ENCODE data around the gene DNAJC4. TPM values are rescaled to one million over a fixed set of nuclear protein-coding genes. Genes with fewer than 3 reads are reported as not detected.

The DNAJC4 gene
- total and polyA plus RNA-seq, 9 of the 15 experiments (the other 6 are each of a cell fraction or from before 2014, with no cell fraction given), result 4.0 to 32.6 (median 19.9) TPM

- TF ChIP-seq GTF2E2 (tag; IDR thresholded peaks at IDR 0.05), result peak; percentile 87
- no peak for TF ChIP-seq ZFP30 (CRISPR knock-in tag; IDR thresholded peaks at IDR 0.05; ENCODE audit: borderline replicate concordance)
- peak; percentile 55 to 64; a peak in 3 of 4 replicates for TF ChIP-seq TEAD1 (CRISPR knock-in tag; IDR thresholded peaks at IDR 0.05)
- no peak for TF ChIP-seq TSHZ1 (CRISPR knock-in tag; IDR thresholded peaks at IDR 0.05)
- 0 out of 2 replicates have a peak, but pooled peaks have one; percentile 31 for TF ChIP-seq CREB3 (tag; conservative IDR thresholded peaks at IDR 0.05; ENCODE audit: low read depth)
- TF ChIP-seq ZFP1 (CRISPR knock-in tag; IDR thresholded peaks at IDR 0.05), result 0 out of 2 replicates have a peak, but pooled peaks have one; percentile 29
- no peak for TF ChIP-seq NELFE (IDR thresholded peaks at IDR 0.05; ENCODE audit: insufficient read depth, insufficient read length)
- TF ChIP-seq NONO (IDR thresholded peaks at IDR 0.05; ENCODE audit: low read depth in 2 of 2, low read length in 1 of 2), result peak; percentile 66 to 95; a peak in 3 of 4 replicates
- no peak for TF ChIP-seq DLX4 (CRISPR knock-in tag; IDR thresholded peaks at IDR 0.05)
- TF ChIP-seq CBFA2T3 (IDR thresholded peaks at IDR 0.05), result no peak
- peak; percentile 17; the same call in 1 of the 2 replicates for TF ChIP-seq PHF21A (IDR thresholded peaks at IDR 0.05; ENCODE audit: borderline replicate concordance, low read depth)
- no peak for TF ChIP-seq ZNF408 (CRISPR knock-in tag; IDR thresholded peaks at IDR 0.05; ENCODE audit: low read depth)
- peak; percentile 79; the same call in 1 of the 2 replicates for TF ChIP-seq ARID3B (CRISPR knock-in tag; IDR thresholded peaks at IDR 0.05; ENCODE audit: borderline replicate concordance)
- no peak for TF ChIP-seq ID3 (CRISPR knock-in tag; IDR thresholded peaks at IDR 0.05)
- TF ChIP-seq ID3 (tag; IDR thresholded peaks at IDR 0.05), result peak; percentile 73; the same call in 1 of the 2 replicates
- 0 out of 2 replicates have a peak, but pooled peaks have one; percentile 35 for TF ChIP-seq ZNF165 (CRISPR knock-in tag; IDR thresholded peaks at IDR 0.05; ENCODE audit: borderline replicate concordance)
- TF ChIP-seq TRIM25 (IDR thresholded peaks at IDR 0.05; ENCODE audit: borderline replicate concordance), result no peak
- no peak for TF ChIP-seq TAL1 (IDR thresholded peaks at IDR 0.05)
These were observed 45.1 kb upstream of the DNAJC4 start (continued) for GRCh38 chr11:64185175-64185692.
